NCI-H2196 (cell line): ENCODE results near the gene WDR86.

Source experiments
- DNase-seq: peaks from one replicate; lab custom pipeline; 2025; ENCODE audit not compliant: unreplicated experiment; lab: John Stamatoyannopoulos, UW

Gene WDR86

DNA sequence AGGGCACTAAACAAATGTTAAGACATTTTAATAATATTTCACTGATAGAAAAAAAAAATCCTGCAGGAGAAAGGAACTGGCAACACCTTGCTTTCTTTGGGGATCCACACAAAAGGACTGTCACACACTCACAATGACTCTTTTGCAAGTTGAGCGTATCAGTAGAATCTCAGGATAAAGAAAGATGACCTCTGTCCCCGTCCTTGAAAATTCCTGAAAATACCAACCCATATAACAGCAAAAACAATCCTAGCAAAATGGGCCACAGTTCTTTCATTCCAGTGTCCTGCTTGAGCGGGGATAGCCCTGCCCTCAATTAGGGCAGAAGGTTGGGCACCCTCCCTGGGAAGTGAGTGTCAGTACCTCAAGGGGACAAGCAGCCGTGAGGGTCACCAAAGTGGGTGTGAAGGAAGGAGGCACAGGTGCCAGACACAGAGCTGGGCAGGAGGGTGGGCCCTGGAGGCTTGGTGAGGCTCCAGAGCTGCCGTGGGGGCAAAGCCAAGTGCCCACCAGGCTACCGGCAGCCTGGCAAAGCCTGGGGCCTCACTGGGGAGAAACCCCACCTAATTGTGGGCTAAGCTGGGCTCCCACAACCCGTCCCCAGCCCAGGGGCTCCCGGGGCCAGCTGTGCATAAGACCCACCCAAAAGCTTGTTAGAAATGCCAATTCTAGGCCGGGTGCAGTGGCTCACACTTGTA, 2.8 kb downstream of the WDR86 start:
- no peak for DNase-seq

GRCh38 chr7:151406051-151406875, 3.6 kb downstream of the WDR86 start:
- DNase-seq, result no peak

DNA sequence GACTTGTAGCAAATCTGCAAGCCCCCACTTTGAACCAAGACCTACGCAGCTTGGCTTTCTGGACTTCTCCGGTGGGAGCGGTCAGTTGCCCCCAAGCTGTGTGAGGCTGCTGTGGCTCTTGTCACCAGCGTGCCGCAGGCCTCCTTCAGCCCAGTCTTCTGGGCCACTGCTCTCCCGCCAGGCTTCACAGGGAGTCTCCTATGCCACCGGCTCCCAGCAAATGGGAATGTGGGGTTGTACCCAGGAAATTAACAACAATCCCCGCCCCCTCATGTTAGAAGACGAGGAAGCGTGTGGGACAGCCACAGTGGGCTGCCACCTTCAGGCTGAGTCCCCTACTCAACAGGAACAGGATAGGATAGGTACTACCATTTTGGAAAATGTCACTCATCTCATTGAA, 4.2 kb downstream of the WDR86 start:
- DNase-seq, result no peak

DNA sequence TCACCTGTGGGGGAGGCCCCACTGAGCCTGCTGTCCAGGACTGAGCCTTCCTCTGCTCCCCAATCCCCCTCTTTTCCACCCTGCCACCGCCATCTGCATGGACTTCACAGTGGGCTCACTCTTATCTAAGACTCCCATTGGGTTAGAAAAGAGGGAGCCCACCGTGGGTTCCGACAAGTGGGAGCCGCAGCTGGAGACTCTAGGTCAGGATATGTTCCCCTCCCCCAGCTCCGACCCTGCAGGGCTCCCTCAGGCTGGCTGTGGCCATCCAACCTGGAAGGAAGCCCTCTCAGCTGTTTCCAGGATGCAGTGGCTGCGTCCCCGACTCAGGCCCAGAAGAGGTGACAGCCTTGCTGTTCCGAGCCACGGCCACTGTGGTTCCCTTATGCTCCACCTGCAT, 4.8 kb downstream of the WDR86 start:
- no peak for DNase-seq

DNA sequence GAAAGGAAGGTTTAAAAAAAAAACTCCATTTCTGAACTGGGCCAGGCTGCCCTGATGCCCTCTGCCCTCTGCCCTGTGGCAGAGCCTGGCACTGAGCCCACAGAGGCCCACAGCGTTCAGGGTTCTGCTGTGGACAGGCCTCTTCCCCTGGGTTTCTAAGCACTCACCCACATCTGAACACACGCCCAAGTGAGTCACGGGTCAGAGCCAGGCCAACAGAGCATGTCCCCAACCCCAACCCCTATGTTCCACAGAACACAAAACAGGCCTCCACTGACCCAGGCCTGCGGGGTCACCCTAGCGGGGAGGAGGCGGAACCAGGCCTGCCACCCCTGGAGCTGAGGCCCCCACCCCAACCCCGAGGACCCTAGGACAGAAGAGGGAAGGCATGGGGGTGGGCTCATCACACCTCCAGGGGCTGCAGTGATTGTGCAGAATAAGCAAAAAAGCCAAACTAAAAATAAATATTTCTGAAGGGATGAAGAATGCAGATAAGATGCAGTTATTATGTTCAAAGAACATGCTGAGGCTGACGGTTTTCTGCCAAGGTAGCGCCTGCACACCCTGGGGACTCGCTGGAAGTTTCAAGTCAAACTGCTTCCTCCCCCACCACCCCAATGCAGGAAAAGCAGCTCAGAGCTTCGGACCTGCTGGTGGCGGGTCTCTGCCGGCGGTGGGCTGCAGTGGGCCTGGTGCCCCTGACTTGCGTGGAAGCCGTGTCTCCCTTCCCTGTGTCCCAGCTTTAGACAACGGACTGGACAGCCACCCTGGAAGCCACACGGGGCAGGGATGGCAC, 5.4 kb downstream of the WDR86 start:
- no peak for DNase-seq

DNA sequence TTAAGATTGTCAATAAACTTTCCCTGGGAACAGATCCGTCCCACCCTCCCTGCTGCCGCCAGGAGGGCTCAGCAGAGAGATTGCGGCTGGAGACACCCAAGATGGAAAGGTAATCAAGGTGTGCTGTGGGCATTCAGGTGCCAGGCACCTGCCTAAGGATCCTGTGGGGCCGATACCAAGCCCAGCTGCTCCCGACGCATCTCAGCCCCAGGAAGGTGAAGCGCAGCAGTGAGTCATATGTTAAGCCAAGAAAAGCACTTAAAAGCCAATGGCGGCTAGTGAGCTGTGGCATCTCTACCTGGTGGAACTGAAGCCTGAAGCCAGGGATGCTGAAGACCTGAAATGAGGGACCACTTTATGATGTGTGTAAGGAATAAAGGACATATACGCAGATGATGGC, 6.1 kb downstream of the WDR86 start:
- no peak for DNase-seq

GRCh38 chr7:151402029-151402835, 7.6 kb downstream of the WDR86 start:
- DNase-seq, result no peak

- DNase-seq, result no peak
Measured at GRCh38 chr7:151400626-151401315, 9.1 kb downstream of the WDR86 start.

- DNase-seq, result no peak
Measured at GRCh38 chr7:151399906-151400305, 9.9 kb downstream of the WDR86 start.

- no peak for DNase-seq
Measured at GRCh38 chr7:151399305-151399601, 10.6 kb downstream of the WDR86 start.

DNA sequence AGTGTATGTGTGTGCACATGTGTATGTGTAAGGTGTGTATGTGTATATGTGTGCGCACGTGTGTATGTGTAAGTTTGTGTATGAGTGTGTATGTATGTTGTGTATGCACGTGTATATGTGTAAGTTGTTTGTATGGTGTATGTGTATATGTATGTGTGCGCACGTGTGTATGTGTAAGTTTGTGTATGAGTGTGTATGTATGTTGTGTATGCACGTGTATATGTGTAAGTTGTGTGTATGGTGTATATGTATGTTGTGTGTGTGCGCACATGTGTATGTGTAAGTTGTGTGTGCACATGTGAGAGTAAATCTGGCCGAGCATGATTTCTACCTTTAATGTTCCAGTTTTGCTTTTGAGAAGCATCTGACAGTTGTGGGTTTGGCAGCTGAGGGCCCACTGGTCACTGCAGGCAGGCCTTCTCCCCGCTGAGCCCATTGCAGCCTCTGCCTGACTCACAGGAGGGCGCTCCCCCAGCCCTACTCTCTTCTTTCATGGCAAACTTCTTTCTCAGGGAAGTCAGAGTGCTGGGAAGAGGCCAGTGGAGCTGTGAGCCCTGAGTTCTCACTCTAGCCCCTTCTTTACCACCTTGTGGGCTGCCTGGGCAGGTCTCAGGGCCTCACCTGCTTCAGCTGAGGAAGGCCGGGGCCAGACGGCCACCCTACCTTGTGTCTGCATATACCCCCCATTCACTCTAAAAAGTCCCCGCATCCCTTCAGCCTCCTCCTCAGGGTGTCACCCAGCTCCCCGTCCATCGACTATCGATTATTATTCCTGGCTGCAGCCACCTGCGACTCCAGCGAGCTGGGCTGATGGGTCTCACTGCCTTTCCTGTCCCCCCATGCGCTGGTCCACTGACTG, 11.2 kb downstream of the WDR86 start:
- no peak for DNase-seq

- no peak for DNase-seq
Measured at GRCh38 chr7:151397026-151397425, 12.8 kb downstream of the WDR86 start.

DNA sequence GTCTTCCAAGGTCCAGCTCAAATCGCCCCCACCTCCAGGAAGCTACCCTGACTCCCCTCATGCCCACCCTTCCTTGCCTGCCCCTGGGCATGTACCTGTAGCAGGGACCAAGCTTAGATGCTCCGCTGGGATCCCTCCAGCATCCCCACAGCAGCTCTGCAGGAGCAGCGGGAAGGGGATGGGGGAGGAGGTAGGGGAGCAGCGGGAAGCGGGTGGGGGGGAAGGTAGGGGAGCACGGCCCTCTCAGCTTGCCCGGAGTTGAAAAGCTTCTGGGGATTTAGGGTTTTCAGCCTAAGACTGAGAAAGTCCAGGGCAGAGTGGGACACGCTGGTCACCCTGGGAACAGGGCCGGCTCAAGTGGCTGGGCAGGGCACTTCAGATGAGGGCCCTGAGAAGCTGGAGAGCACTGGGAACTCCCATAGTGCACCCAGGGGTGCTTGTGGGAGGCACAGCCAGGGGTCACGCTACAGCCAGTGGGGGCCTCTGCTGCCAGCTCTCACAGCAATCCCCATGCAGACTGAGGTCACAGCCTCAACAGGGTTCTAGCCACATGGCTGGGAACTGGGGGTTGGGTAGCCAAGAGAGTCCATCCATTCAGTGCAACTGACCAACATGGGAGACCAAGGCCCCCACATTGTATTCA, 13.4 kb downstream of the WDR86 start:
- DNase-seq, result no peak

- no peak for DNase-seq
Measured at GRCh38 chr7:151395036-151395367, 14.8 kb downstream of the WDR86 start.

GRCh38 chr7:151394076-151395035, 15.5 kb downstream of the WDR86 start:
- DNase-seq, result no peak

DNA sequence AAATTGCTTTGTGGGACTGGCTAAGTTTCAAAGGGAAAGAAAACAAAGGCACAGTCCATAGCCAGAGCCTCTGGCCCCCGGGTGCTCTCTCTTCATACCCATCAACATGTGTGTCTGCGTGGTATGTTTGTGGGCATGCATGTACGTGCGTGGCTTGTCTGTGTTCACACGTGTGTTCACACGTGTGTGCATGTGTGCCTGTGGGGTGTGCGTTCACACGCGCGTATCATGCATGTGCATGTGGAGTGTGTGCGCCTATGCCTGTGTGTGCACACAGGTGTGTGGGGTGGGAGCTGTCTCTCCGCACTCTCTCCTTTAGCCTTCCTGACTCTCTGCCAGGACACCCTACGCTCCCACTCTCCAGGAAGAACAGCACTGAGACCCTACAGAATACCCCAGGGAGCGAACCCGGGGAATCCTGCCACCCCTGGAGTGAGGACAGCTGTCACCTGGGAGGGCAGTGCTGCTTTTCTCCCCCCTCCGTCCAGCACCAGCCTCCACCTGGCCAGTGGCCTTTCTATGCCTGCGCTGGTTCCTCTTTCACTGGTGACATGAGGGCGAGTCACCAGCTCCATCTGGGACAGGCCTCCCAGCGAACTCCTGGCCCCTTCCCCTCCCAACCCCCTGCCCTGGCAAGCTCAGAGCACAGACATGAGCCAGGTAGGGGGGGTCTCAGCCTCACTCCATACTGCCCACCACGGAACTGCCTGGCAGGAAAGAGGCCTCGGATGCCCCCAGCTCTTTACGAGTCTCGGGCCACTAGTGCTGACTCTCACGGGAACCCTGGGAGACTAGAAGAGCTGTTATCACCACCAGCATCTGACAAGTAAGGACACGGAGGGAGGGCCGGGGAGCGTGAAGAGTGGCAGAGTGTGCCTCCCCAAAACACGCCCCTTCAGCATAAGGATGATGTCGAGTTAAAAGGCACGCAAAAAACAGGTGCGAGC, 16.5 kb downstream of the WDR86 start:
- DNase-seq, result no peak

GRCh38 chr7:151392426-151392825, 17.4 kb downstream of the WDR86 start:
- DNase-seq, result no peak
